Omental fat pad (tissue), 4 donors: ENCODE measurements around the gene OPCML. TPM values are rescaled to one million over a fixed set of nuclear protein-coding genes. Genes with fewer than 3 reads are reported as not detected.

ENCODE experiments used
- ATAC-seq: fragments of 150-250 bp; one replicate; pipeline ENCODE4 v1.9.1; 2016; ENCODE audit warnings: mild to moderate bottlenecking, moderate library complexity; ENCODE audit not compliant: low FRiP score
- DNase-seq: peaks from one replicate; pipeline ENCODE4 v3.0.0-alpha.2; 2019; ENCODE audit warnings: low spot score
- CTCF ChIP-seq, 3 donors: fragments of 450-650 bp; IDR thresholded peaks; one replicate each; pipeline ENCODE4 v1.5.1; 2016 to 2017; ENCODE audit warnings: antibody characterized with exemption in 3 of 3, mild to moderate bottlenecking in 3 of 3, moderate library complexity in 2 of 3
- total RNA-seq, 4 donors: library from RNA; depleted of rRNA; stranded (reverse); fragments of >200 nt; gene quantifications; one replicate each; pipeline ENCODE4 v1.1.0, GENCODE V29; 2016

Gene OPCML
- total RNA-seq, 4 donors from 2014 or later = 0.32 TPM; not detected in 3

GRCh38 chr11:132948252-132948651 lies 584.0 kb downstream of the OPCML start:
- no peak for DNase-seq
- no peak for TF ChIP-seq CTCF (IDR thresholded peaks at IDR 0.05)
- ATAC-seq = no peak

GRCh38 chr11:132944569-132944944 lies 587.7 kb downstream of the OPCML start:
- TF ChIP-seq CTCF (IDR thresholded peaks at IDR 0.05) = no peak
- no peak for DNase-seq
- ATAC-seq = no peak

GRCh38 chr11:132943706-132944568 lies 588.4 kb downstream of the OPCML start:
- ATAC-seq (no peak), DNase-seq (no peak)
- no peak for TF ChIP-seq CTCF (IDR thresholded peaks at IDR 0.05)

GRCh38 chr11:132943357-132943705 lies 589.0 kb downstream of the OPCML start:
- DNase-seq = no peak
- ATAC-seq = no peak
- TF ChIP-seq CTCF (IDR thresholded peaks at IDR 0.05) = no peak

GRCh38 chr11:132942611-132943356 lies 589.5 kb downstream of the OPCML start:
- no peak for DNase-seq
- ATAC-seq = no peak
- TF ChIP-seq CTCF (IDR thresholded peaks at IDR 0.05) = no peak

- no peak for TF ChIP-seq CTCF (IDR thresholded peaks at IDR 0.05)
- DNase-seq (no peak), ATAC-seq (no peak)
Measured at GRCh38 chr11:132941761-132942160, 590.5 kb downstream of the OPCML start.
